HEK293T (cell line): ENCODE measurements around the gene NPHS1.

Experiments
- FOXA1 ChIP-seq: fragments of 450-650 bp; IDR thresholded peaks from 2 replicates; pipeline ENCODE4 v1.6.1; 2016; ENCODE audit warnings: mild to moderate bottlenecking
- FOXM1 ChIP-seq: fragments of 450-650 bp; IDR thresholded peaks from 2 replicates; pipeline ENCODE4 v1.6.1; 2017; ENCODE audit warnings: mild to moderate bottlenecking, borderline replicate concordance
- HDGF ChIP-seq: fragments of 450-650 bp; IDR thresholded peaks from 2 replicates; pipeline ENCODE4 v1.6.1; 2017; ENCODE audit warnings: antibody characterized with exemption, borderline replicate concordance
- LEF1 ChIP-seq: fragments of 450-650 bp; IDR thresholded peaks from 2 replicates; pipeline ENCODE4 v1.6.1; 2017; ENCODE audit warnings: mild to moderate bottlenecking, borderline replicate concordance
- NFRKB ChIP-seq: fragments of 450-650 bp; IDR thresholded peaks from 2 replicates; pipeline ENCODE4 v1.6.1; 2016; ENCODE audit warnings: mild to moderate bottlenecking, moderate library complexity
- SP1 ChIP-seq: fragments of 450-650 bp; IDR thresholded peaks from 2 replicates; pipeline ENCODE4 v1.6.1; 2017

GRCh38 chr19:35874392-35874930, 22.2 kb upstream of the NPHS1 start:
- no peak for TF ChIP-seq FOXM1
- no peak for TF ChIP-seq LEF1
- no peak for TF ChIP-seq FOXA1
- no peak for TF ChIP-seq SP1
- no peak for TF ChIP-seq HDGF
- no peak for TF ChIP-seq NFRKB
